Activated T-cell treated with anti-CD3 and anti-CD28 coated beads for 1 hour (primary cell): Measurements from ENCODE around the gene FZD7.

Experiments used
- DNase-seq: peaks from one replicate; pipeline ENCODE4 v3.0.0-alpha.2; 2020; ENCODE audit warnings: low read depth

Gene FZD7

GRCh38 chr2:202067589-202067988 is 33.9 kb downstream of the FZD7 start:
- no peak for DNase-seq

GRCh38 chr2:202069170-202070067 is 35.8 kb downstream of the FZD7 start:
- DNase-seq = no peak

- no peak for DNase-seq
Observed at GRCh38 chr2:202071107-202071506, 37.5 kb downstream of the FZD7 start.

- DNase-seq = no peak
Observed at GRCh38 chr2:202072226-202072625, 38.6 kb downstream of the FZD7 start.

GRCh38 chr2:202072737-202073401 is 39.2 kb downstream of the FZD7 start, which contains the start of gene KIAA2012:
TSS of gene KIAA2012 (plus strand) at chr2:202073255. CDS start at chr2:202073628, 373 bp downstream.
- no peak for DNase-seq

DNA sequence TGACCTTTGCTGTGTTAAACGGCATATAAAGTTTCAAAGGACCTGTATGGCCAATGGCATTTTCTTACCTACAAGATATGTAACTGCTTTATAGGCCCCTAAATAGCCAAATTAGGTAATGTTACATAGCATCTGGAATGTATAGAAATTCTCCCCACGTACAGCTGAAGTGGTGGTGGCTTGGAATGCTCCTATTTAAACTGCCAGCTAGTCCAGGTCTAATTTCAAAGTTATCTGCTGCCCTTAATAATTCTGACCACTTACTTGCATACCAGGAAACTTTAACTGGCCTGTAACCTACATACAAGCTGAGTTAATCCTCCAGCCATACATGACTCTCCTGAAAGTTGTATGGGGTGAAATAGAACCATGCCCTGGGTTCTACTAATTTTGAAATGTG is 40.7 kb downstream of the FZD7 start:
- DNase-seq = no peak

GRCh38 chr2:202079310-202079709 is 45.7 kb downstream of the FZD7 start:
- DNase-seq = no peak

- no peak for DNase-seq
Observed at GRCh38 chr2:202084265-202084664, 50.6 kb downstream of the FZD7 start.
